Raji (cell line): ENCODE results near the gene LRRC4C.

Experiments
- POLR2A ChIP-seq: IDR thresholded peaks from 2 replicates; pipeline ENCODE4 v1.6.1; 2011; ENCODE audit warnings: low read depth, low read length, control low read depth; ENCODE audit not compliant: insufficient read depth

The LRRC4C gene

GRCh38 chr11:40882301-40882700 lies 577.2 kb downstream of the LRRC4C start:
- TF ChIP-seq POLR2A, result no peak

DNA sequence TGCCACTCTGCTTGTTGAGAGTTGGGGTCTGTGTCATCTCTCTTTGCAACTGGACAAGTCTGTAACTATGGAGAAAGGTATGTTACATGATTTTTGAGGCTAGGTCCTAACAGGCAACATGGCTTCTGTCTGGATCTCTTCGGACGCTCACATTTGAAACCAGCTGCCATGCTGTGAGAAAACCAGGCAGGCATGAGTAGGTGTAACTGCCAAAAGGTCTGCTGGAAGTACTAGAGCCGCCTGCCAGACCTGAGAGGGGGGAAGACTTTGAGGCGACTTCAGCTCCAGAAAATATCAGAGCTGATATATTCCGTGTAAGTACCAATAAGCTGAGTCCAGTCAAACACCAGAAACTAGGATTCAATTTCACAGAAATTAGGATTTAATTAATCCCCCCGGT lies 579.5 kb downstream of the LRRC4C start:
- TF ChIP-seq POLR2A, result no peak

- no peak for TF ChIP-seq POLR2A
These were observed 581.5 kb downstream of the LRRC4C start for GRCh38 chr11:40877981-40878380.

DNA sequence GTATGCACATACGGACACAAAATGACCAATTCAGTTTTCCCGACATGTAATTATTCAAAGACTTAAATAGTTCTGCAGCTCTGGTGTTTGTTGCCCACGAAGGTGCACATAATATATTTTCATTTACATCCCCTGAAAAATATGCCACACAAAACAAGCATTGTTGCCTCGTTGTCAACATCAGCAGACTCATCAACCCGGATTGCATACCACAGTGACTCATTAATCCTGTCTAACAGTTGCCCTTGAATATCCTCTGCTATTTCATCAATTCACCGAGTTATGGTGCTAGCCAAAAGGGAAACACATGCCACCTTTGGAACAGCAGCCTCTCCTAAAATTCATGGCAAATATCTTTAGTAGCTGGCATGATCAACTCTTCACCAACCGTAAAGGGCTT lies 582.2 kb downstream of the LRRC4C start:
- TF ChIP-seq POLR2A, result no peak

- no peak for TF ChIP-seq POLR2A
These were observed 591.3 kb downstream of the LRRC4C start for GRCh38 chr11:40867991-40868632.

GRCh38 chr11:40842750-40843339 lies 616.6 kb downstream of the LRRC4C start:
- no peak for TF ChIP-seq POLR2A

DNA sequence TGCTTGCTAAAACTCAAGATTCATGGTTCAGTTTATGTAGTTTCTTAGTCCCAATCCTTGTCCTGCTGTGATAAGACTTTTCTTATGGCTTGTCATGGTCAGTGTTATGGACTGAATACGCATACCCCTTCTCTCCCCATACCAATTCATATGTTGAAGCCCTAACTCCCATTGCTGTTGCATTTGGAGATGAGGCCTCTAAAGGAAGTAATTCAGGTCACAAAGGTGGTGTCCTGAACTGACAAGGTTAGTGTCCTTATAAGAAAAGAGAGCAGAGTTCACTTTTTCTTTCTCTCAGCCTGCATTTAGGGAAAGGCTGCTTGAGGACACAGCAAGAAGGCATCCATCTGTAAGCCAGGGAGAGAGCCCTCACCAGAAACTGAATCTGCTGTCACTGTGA lies 618.2 kb downstream of the LRRC4C start:
- no peak for TF ChIP-seq POLR2A

GRCh38 chr11:40838181-40838683 lies 621.2 kb downstream of the LRRC4C start:
- TF ChIP-seq POLR2A, result no peak

DNA sequence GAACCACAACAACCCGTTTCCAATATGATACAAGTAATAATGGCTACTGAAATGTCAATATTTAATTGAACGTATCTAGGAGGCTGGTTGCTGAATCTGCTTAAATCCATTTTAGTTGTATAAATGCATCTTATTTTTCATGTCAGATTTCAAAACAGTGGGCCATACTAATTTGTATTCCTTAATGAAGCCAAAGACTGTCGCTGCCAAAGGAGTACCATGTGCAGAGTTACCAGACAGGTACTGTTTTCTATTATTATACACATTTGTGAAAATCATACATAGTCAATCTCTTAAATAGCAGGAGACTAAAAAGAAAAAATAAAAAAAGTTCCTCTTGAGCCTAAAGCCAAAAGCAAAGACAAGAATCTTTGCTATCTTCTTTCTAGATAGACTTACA lies 632.3 kb downstream of the LRRC4C start:
- TF ChIP-seq POLR2A, result no peak

DNA sequence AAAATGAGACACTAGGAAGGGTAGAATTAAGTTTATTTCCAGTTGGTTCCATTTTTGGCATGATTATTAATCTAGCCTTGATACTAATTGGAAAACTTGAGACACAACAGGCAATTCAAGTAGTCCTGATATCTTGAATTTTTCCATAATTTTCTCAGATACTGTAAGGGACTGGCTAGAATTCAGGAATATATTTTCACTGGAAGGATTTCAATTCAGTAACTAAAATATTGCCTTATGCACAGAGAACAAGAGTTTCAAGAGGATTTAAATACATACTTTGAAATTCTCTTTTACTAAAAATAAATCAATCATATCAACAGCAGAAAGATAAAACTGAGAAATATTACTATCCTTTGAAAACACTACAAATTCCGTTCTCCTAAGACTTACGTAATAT lies 632.9 kb downstream of the LRRC4C start:
- TF ChIP-seq POLR2A, result no peak

- TF ChIP-seq POLR2A, result no peak
These were observed 634.1 kb downstream of the LRRC4C start for GRCh38 chr11:40825201-40825834.

- no peak for TF ChIP-seq POLR2A
These were observed 640.2 kb downstream of the LRRC4C start for GRCh38 chr11:40819230-40819629.

DNA sequence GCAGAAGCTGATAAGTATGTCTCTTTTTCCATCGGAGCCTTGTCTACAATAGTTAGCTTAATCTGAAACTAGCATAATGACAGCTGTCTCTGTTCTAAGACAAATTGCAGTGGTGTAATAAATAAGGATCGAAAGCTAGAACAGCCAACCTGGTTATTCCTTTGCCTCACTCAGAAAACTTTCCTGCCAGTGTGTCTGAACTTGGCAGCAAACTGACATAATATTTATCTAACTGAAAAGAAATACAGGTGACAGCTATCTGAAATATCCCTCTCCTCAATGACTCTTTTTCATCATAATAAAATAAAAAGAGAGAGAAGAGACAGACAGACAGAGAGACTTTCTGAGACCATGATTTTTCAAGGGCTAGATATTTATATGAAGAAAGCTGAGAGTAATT lies 642.5 kb downstream of the LRRC4C start:
- TF ChIP-seq POLR2A, result no peak

DNA sequence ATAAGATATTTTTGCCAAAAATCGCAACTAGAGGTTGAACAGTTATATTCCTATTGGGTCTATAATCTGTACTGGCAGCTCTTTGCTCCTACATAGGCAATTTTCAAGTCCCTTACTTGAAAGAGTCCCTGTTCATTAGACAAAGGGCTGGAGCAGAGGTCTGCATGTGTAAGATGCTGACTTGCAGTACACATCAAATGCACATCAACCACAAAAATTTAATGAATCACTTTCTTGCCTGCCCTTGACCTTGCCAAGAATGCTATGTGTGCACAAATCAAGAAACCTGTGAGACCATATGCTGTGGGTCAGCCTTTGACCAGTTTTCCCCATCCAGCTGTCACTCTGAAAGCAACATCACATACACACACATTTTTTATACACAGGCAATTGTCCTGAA lies 661.5 kb downstream of the LRRC4C start:
- no peak for TF ChIP-seq POLR2A

DNA sequence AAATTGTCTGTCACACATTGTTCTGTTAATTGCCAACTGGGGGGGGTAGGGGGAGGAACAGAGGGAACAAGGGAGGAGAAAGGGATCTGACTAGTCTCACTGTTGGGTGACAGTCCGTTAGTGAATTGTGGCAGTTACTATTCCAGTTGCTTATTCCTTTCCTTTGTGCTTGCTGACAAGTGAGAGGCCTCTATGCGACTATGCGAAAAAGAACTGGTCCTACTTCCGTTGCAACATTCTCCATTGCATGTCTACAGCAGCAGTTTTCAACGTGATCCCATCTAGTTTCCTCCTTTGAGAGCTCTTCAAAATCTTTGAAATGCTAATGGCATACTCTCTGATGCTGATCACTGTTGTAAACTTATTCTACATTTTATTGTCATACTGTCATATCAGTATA lies 672.2 kb downstream of the LRRC4C start:
- no peak for TF ChIP-seq POLR2A

- no peak for TF ChIP-seq POLR2A
These were observed 696.4 kb downstream of the LRRC4C start for GRCh38 chr11:40763046-40763445.
